Raji (cell line): Measurements from ENCODE around the gene PLA2G4A.

Source experiments
- POLR2A ChIP-seq: IDR thresholded peaks from 2 replicates; pipeline ENCODE4 v1.6.1; 2011; ENCODE audit warnings: low read depth, low read length, control low read depth; ENCODE audit not compliant: insufficient read depth

The PLA2G4A gene

DNA sequence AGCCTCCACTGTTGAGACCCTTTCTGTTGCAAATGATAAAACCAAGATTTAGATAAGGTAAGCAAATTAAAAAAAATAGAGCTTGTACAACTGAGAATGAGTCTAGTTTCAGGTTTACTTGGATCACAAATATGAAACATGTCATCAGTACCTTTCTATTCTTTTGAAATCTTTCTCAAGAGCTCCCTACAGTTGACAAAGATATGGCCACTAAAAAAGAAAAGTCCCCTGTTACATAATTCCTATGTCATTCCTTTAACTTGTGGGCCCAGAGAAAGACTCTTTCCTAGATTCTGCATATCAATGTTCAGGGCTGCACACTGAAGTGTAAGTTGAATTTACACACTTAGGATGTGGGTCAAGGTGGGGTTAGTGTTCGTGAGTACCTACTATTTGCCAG lies 168.1 kb downstream of the PLA2G4A start:
- TF ChIP-seq POLR2A = no peak

DNA sequence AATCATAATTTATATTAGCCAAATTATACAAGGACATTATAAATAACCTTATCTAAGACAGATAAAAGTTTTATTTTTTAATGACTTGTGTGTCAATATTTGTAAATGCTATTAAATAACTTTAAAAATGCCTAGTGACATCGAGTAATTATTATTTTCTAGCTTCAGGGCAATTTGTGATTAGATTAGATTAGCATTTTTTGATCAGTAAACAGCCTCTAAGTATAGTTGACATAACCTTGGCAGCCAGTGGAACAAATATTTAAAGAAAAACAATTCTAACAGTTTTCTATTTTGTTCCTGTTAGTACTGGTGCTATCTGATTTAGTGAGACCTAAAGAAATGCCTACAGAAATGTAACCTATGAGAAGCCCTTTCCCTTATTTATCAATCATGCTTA lies 169.1 kb downstream of the PLA2G4A start:
- TF ChIP-seq POLR2A = no peak

DNA sequence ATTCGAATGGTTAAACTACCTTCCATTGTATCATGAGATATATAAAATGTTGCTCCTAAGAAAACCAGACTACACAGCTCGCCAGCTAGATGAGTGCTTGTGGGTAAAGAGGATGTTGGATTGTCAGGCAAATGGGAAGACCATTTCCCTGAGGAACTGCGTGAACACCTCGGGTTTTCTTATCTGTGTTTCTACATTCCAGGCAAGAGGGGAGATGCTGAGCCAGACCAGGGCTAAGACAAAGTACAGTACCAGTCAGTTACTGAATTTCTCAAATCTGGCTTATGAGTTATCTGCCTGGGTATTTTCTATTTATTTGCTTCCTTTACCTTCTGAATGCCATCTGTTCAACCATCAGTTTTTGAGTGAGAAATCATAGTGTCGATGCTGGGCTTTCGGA lies 170.8 kb downstream of the PLA2G4A start:
- TF ChIP-seq POLR2A = no peak

GRCh38 chr1:187001198-187001889 lies 172.6 kb downstream of the PLA2G4A start:
- no peak for TF ChIP-seq POLR2A

- TF ChIP-seq POLR2A = no peak
Measured at GRCh38 chr1:187003353-187003752, 174.6 kb downstream of the PLA2G4A start.

DNA sequence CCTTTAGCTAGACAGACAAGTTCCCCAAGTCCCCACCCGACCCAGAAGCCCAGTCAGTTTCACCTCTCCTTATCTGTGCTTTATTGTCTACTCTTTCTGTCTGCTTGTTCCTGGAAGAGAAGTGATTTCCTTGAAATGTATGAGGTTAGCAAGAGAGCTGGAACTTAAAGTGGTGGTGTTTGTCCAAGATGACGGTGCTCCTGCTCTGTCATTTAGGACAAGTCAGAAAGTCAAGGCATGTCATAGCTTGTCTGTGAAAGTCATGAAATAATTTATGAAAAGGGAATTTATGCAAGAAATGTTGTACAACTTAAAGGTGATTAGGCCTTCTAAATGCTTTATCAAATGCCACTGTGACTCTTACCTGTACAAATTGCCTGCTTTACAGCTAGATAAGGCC lies 178.1 kb downstream of the PLA2G4A start:
- no peak for TF ChIP-seq POLR2A

DNA sequence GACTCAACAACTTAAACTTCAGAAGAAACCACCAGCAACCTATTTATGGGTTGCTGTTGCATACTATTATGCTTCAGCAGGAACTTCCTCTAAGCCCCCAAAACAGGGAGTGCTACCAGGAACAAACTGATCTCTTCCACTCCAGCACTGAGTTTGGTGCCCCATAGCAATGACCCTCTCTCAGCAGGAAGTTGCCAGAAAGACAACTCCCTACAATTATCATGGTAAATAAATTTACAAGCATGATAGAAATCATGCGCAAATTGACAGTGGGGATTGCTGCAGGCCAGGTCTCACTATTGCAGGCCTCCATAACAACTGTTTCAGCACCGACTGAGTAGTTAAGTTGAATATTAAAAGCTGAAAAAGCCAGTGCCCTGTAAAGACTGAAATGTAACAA lies 180.6 kb downstream of the PLA2G4A start:
- no peak for TF ChIP-seq POLR2A

- TF ChIP-seq POLR2A = no peak
Measured at GRCh38 chr1:187010571-187011309, 182.0 kb downstream of the PLA2G4A start.

DNA sequence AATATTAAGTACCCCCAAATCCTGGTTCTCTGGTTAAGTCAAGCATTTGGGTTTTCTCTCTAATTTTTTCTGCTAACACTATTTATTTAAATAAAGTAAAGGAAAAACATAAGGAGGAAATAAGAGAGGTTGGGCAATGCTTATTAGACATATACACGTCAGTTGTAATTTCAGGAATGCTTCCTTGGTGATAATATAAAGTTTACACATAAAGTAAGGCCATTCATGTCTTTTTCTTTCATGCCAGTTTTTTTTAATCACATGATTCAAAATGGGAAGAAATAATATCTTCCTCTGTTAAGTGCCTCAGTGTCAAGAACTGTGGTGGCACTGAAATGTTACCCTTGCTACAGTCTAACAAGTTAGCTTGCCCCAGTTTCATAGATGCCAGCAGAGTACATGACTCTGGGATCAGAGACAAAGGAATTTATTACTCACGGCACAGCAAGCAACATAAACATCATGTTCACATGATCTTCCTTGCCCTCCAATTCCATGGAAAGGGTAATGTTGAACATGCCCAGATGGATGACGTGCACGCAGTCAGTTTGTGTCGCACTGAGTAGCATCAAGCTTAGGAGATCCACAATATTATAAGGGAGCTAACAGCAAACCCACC lies 184.9 kb downstream of the PLA2G4A start:
- TF ChIP-seq POLR2A = no peak

DNA sequence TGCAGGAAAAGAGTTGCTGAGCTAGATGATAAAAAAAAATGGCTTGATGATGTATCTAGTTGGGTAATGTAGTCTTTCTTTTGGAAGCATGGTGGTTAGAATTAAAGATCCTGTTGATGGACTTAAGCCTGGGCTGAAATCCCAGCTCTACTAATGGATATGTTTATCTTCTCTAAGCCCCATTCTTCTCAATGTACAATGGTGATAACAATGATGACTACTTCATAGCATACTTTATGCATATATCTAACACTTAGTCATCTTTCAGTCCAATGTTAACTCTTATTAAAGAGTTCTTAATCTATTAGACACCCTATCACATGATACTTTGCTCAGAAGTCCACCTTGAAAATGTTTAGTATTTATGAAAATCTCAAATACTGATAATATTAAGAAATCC lies 189.5 kb downstream of the PLA2G4A start:
- no peak for TF ChIP-seq POLR2A

- TF ChIP-seq POLR2A = no peak
Measured at GRCh38 chr1:187027253-187027652, 198.5 kb downstream of the PLA2G4A start.

DNA sequence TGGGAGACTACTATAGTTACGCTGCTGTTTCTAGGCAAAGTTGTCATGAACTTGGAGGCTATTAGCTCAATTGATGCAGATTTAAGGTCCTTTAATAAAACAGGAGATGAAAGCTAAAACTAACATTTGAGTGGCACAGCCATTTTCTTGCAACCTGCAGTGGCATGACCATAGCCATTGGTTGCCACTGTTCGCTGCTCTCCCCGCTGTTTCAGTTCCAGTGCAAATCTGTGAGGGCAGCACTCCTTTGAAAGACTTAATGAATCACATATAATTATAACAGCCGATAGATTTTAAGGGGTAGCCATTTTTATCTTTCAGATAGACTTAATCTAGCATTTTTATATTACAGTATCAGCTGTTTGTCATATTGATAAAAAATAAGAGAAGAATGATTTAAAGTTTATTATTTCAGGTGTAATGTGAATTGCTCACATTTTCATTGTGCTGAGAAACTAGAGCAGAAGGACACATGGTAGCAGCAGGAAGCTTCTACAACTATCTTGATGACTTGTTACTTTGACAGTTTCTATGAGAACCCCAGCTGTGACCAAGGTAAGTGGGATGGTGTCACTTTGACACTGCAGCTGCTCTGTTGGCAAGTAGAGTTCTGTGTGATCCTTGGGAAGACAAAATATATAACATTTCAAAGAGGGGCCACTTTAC lies 203.7 kb downstream of the PLA2G4A start:
- no peak for TF ChIP-seq POLR2A

GRCh38 chr1:187032982-187033692 lies 204.4 kb downstream of the PLA2G4A start:
- TF ChIP-seq POLR2A = no peak

DNA sequence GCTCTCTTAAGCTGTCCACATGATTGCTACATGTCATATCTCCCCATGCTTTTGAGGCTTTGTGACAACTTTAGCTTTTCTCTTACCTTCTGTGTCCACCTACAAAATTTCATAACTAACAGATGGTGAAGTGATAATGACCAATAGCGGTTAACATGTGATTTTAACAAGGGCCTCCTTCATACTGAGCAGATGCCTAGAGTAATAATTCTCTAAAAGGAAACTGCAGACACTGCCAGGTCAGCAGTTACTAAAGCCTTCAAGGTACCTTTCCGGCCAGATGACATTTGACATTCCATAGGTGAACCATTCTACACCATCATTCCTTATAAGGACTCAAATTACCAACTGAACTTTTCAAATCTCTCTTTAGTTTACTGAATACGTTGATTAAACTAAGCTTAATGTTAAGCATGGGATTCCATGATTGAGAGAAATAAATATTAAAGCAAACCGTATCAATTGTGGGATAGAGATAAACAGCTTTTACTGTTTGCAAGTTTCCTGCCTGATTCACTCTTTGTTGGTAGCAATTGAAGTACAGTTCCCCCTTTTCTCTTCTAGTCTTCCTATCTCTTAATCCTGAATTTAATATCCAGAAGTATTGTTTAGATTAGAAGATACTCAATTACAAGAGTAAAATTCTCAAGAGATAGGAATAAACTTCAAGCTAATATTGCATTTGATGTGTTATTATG lies 205.1 kb downstream of the PLA2G4A start:
- no peak for TF ChIP-seq POLR2A
